Subcutaneous preadipocyte (primary cell): Measurements from ENCODE around the gene RRP1. TPM values are rescaled to one million over a fixed set of nuclear protein-coding genes. Genes with fewer than 3 reads are reported as not detected.

ENCODE experiments used
- small RNA-seq: library from RNA; depleted of rRNA; stranded (forward); fragments of <200 nt; gene quantifications from one replicate; pipeline ENCODE3, GENCODE V24; 2012
- total RNA-seq: library from RNA; depleted of rRNA; stranded (reverse); fragments of >200 nt; gene quantifications from 2 replicates; pipeline ENCODE4 v1.2.3, GENCODE V29; 2012

The RRP1 gene
- 24.3 and 30.3 TPM in 2 replicates for total RNA-seq

GRCh38 chr21:43789276-43790009 is at the start of gene RRP1:
Gene RRP1 (plus strand): TSS chr21:43789577. CDS start chr21:43789630, 53 bp downstream.

GRCh38 chr21:43775795-43776430 is 13.5 kb upstream of the RRP1 start, which contains the start of gene CSTB:
Gene CSTB (minus strand): TSS chr21:43776308. CDS start chr21:43776269, 39 bp downstream.

Small RNA genes within 50 kb of the gene (small RNA-seq; reads per million reads assigned to genes)
- gene AP001052.1 = not detected

Other genes starting within 250 kb of the RRP1 start
- 0.20 and 0.73 TPM in 2 replicates for gene HSF2BP, start 130.1 kb upstream of the RRP1 start, total RNA-seq
- 25.0 and 45.7 TPM in 2 replicates for gene RRP1B, start 130.0 kb upstream of the RRP1 start, total RNA-seq
- 52.5 and 58.8 TPM in 2 replicates for gene PDXK, start 70.4 kb upstream of the RRP1 start, total RNA-seq
- 23.5 and 28.3 TPM in 2 replicates for gene CSTB, start 13.3 kb upstream of the RRP1 start, total RNA-seq
- 25.4 and 34.2 TPM in 2 replicates for gene AGPAT3, start 75.6 kb downstream of the RRP1 start, total RNA-seq
- gene TRAPPC10, start 222.7 kb downstream of the RRP1 start, total RNA-seq = 13.2 and 27.6 TPM in 2 replicates